HL-60 (cell line): ENCODE measurements around the gene EPHB4.

Experiments
- POLR2AphosphoS5 ChIP-seq: IDR thresholded peaks from 2 replicates; pipeline ENCODE4 v1.6.1; 2012; ENCODE audit warnings: low read depth
- TF ChIP-seq, protein P1 (sequence below): IDR thresholded peaks from one replicate; pipeline ENCODE4 v1.5.1; 2011; ENCODE audit warnings: low read length, control low read depth, inconsistent platforms; ENCODE audit not compliant: insufficient read depth

GRCh38 chr7:100826514-100827329, 601 bp downstream of the EPHB4 start:
- TF ChIP-seq, protein P1, sequence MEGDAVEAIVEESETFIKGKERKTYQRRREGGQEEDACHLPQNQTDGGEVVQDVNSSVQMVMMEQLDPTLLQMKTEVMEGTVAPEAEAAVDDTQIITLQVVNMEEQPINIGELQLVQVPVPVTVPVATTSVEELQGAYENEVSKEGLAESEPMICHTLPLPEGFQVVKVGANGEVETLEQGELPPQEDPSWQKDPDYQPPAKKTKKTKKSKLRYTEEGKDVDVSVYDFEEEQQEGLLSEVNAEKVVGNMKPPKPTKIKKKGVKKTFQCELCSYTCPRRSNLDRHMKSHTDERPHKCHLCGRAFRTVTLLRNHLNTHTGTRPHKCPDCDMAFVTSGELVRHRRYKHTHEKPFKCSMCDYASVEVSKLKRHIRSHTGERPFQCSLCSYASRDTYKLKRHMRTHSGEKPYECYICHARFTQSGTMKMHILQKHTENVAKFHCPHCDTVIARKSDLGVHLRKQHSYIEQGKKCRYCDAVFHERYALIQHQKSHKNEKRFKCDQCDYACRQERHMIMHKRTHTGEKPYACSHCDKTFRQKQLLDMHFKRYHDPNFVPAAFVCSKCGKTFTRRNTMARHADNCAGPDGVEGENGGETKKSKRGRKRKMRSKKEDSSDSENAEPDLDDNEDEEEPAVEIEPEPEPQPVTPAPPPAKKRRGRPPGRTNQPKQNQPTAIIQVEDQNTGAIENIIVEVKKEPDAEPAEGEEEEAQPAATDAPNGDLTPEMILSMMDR, result no peak
- no peak for TF ChIP-seq POLR2AphosphoS5
